ENCODE measurements around the gene GTF3C6. TPM values are rescaled to one million over a fixed set of nuclear protein-coding genes. Genes with fewer than 3 reads are reported as not detected.

Gene GTF3C6
- total RNA-seq, 1 donor from 2014 or later, result 46.1 TPM

- no peak overlapping the region for H3K27ac ChIP-seq
- no peaks in the 10 kb centered on the region for H3K9me3 ChIP-seq
- no peak for TF ChIP-seq CTCF (IDR thresholded peaks at IDR 0.05)
- no peaks in the 10 kb centered on the region for H3K4me1 ChIP-seq
- H3K27me3 ChIP-seq (ENCODE audit: low read depth), result no peaks in the 10 kb centered on the region
- no peak overlapping the region for H3K4me3 ChIP-seq
- ATAC-seq, result no peak
- intact Hi-C loops (cut with DNase I), result no loop called here
- H3K36me3 ChIP-seq, result no peaks in the 10 kb centered on the region
- no peak for DNase-seq
These were observed 20.3 kb upstream of the GTF3C6 start for GRCh38 chr6:110938171-110938570.

GRCh38 chr6:110939429-110940200 lies 18.9 kb upstream of the GTF3C6 start:
- no peak overlapping the region for H3K4me3 ChIP-seq
- no peaks in the 10 kb centered on the region for H3K4me1 ChIP-seq
- no peak for DNase-seq
- intact Hi-C loops (cut with DNase I), result no loop called here
- H3K9me3 ChIP-seq, result no peaks in the 10 kb centered on the region
- no peak for ATAC-seq
- no peaks in the 10 kb centered on the region for H3K36me3 ChIP-seq
- TF ChIP-seq CTCF (IDR thresholded peaks at IDR 0.05), result no peak
- no peak overlapping the region for H3K27ac ChIP-seq
- no peaks in the 10 kb centered on the region for H3K27me3 ChIP-seq (ENCODE audit: low read depth)

GRCh38 chr6:110944681-110945151 lies 13.8 kb upstream of the GTF3C6 start:
- no peak overlapping the region for H3K4me3 ChIP-seq
- H3K36me3 ChIP-seq, result no peaks in the 10 kb centered on the region
- intact Hi-C loops (cut with DNase I), result no loop called here
- ATAC-seq, result peak; percentile 61 to 84
- H3K27ac ChIP-seq, result no peak overlapping the region
- H3K9me3 ChIP-seq, result no peaks in the 10 kb centered on the region
- no peaks in the 10 kb centered on the region for H3K4me1 ChIP-seq
- H3K27me3 ChIP-seq (ENCODE audit: low read depth), result no peaks in the 10 kb centered on the region
- no peak for TF ChIP-seq CTCF (IDR thresholded peaks at IDR 0.05)
- no peak for DNase-seq

DNA sequence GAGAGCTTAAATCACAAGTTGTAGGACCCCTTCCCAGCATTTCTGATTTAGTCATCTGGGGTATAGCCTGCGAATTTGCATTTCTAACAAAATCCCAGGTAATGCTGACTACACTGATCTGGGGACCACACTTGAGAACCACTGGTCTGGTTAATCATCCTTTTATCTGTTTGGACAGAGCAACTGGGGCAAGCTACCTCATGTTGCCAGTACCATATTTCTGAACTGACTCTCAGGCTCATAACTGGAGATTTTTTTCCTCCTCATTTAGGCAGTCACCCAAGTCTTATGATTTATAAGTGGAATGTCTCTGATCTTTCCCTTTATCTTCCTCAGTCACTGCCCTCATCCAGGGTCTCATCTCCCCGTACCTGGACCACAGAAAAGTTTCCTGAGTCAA lies 12.0 kb upstream of the GTF3C6 start:
- Histone ChIP-seq H3K4me1 (no peaks in the 10 kb centered on the region), H3K9me3 (no peaks in the 10 kb centered on the region), H3K36me3 (no peaks in the 10 kb centered on the region), H3K27me3 (ENCODE audit: low read depth) (no peaks in the 10 kb centered on the region), H3K4me3 (no peak overlapping the region), H3K27ac (no peak overlapping the region)
- TF ChIP-seq CTCF (IDR thresholded peaks at IDR 0.05), result no peak
- DNase-seq (no peak), ATAC-seq (no peak)
- intact Hi-C loops (cut with DNase I), result no loop called here

GRCh38 chr6:110949679-110950285 lies 8.7 kb upstream of the GTF3C6 start:
- Histone ChIP-seq H3K27me3 (ENCODE audit: low read depth) (no peaks in the 10 kb centered on the region), H3K36me3 (no peaks in the 10 kb centered on the region), H3K9me3 (no peaks in the 10 kb centered on the region), H3K27ac (no peak overlapping the region), H3K4me3 (no peak overlapping the region), H3K4me1 (no peaks in the 10 kb centered on the region)
- ATAC-seq (no peak), DNase-seq (no peak)
- intact Hi-C loops (cut with DNase I), result loop anchor here (10.0 kb wide), 1 partner anchor 265 kb away; no protein-coding TSS in a partner anchor
- peak; percentile 55 for TF ChIP-seq CTCF (IDR thresholded peaks at IDR 0.05)
